Measurements from ENCODE around the gene POLR2L.

- TF ChIP-seq CTCF (IDR thresholded peaks at IDR 0.05) (no peak), POLR2AphosphoS5 (IDR thresholded peaks at IDR 0.05) (no peak), POLR2A (IDR thresholded peaks at IDR 0.05; ENCODE audit: low read depth) (no peak)
Observed at GRCh38 chr11:889257-889656, 46.9 kb upstream of the POLR2L start.
